Activated CD4-positive, alpha-beta T cell treated with anti-CD3 and anti-CD28 coated beads, Interleukin-2, amount 10 ng/mL, durations not matched to agents 7 days and 5 days (primary cell): Measurements from ENCODE around the gene MAGEA2. TPM values are rescaled to one million over a fixed set of nuclear protein-coding genes. Genes with fewer than 3 reads are reported as not detected.
"Not testable (repeated sequence)": the region's sequence is repeated elsewhere in the genome, so short reads cannot be mapped to it uniquely, and the experiment has no call there.

Experiments used
- CTCF ChIA-PET: fragments of 350-600 bp; sonication (Branson Sonifier 250); formaldehyde crosslinking; loops from one replicate; lab custom pipeline; 2021; ENCODE audit warnings: antibody characterized with exemption; lab: Charles Lee
- POLR2A ChIA-PET: fragments of 350-600 bp; sonication (Branson Sonifier 250); formaldehyde crosslinking; loops from one replicate; lab custom pipeline; 2021; ENCODE audit warnings: antibody characterized with exemption; lab: Charles Lee
- DNase-seq: peaks from one replicate; pipeline ENCODE4 v3.0.0-alpha.2; 2020
- H3K27ac Mint-ChIP-seq: one replicate; pipeline ENCODE4 v1.8.0; 2021; ENCODE audit warnings: mild to moderate bottlenecking, moderate library complexity, mixed read lengths
- H3K27me3 Mint-ChIP-seq: one replicate; pipeline ENCODE4 v1.8.0; 2021; ENCODE audit warnings: mixed read lengths
- H3K36me3 Mint-ChIP-seq: one replicate; pipeline ENCODE4 v1.8.0; 2021; ENCODE audit warnings: low read depth, mixed read lengths
- H3K4me1 Mint-ChIP-seq: one replicate; pipeline ENCODE4 v1.8.0; 2021; ENCODE audit warnings: mixed read lengths
- H3K4me3 Mint-ChIP-seq: one replicate; pipeline ENCODE4 v1.8.0; 2021; ENCODE audit warnings: mild to moderate bottlenecking, moderate library complexity, mixed read lengths
- H3K9me3 Mint-ChIP-seq: one replicate; pipeline ENCODE4 v1.8.0; 2021; ENCODE audit warnings: mixed read lengths
- total RNA-seq, 2 experiments: library from RNA; stranded (reverse); gene quantifications; one replicate each; pipeline ENCODE4 v1.2.3, GENCODE V29; 2021

MAGEA2 gene
- total RNA-seq, 2 experiments from 2014 or later, result not detected

GRCh38 chrX:152735101-152735500, 18.5 kb downstream of the MAGEA2 start:
- Mint-ChIP-seq H3K4me1 (peaks cover 2% of the 10 kb centered on the region), H3K9me3 (no peaks in the 10 kb centered on the region), H3K4me3 (no peak overlapping the region), H3K36me3 (no peaks in the 10 kb centered on the region), H3K27me3 (peaks cover 2% of the 10 kb centered on the region), H3K27ac (no peak overlapping the region)
- ChIA-PET POLR2A (no interaction called here), CTCF (no interaction called here)
- no peak for DNase-seq

GRCh38 chrX:152734143-152734858, 19.3 kb downstream of the MAGEA2 start:
- H3K27ac Mint-ChIP-seq, H3K27me3 Mint-ChIP-seq, CTCF ChIA-PET, H3K4me3 Mint-ChIP-seq, H3K9me3 Mint-ChIP-seq, H3K36me3 Mint-ChIP-seq, POLR2A ChIA-PET, H3K4me1 Mint-ChIP-seq, DNase-seq: not testable (repeated sequence)

GRCh38 chrX:152733261-152733975, 20.2 kb downstream of the MAGEA2 start, which contains the start of the genes CSAG1 and MAGEA12:
Gene CSAG1, minus strand, starts transcription at chrX:152733721. Its CDS starts 1,261 bp downstream, at chrX:152732460.
Gene MAGEA12, plus strand, starts transcription at chrX:152733757. Its CDS starts 2,405 bp downstream, at chrX:152736162.
- H3K4me3 Mint-ChIP-seq, result no peak within 1 kb of the TSS
- CTCF ChIA-PET, result no interaction called here
- no peak within 1 kb of the TSS for H3K27ac Mint-ChIP-seq
- POLR2A ChIA-PET, result no interaction called here
- H3K27me3 Mint-ChIP-seq, result peaks cover 8% of the 10 kb centered on the region
- H3K4me1 Mint-ChIP-seq, result peaks cover 2% of the 10 kb centered on the region
- no peaks in the 10 kb centered on the region for H3K36me3 Mint-ChIP-seq
- DNase-seq, result no peak
- H3K9me3 Mint-ChIP-seq, result no peaks in the 10 kb centered on the region

GRCh38 chrX:152725409-152725808, 28.2 kb downstream of the MAGEA2 start:
- H3K4me3 Mint-ChIP-seq, result no peak overlapping the region
- H3K27ac Mint-ChIP-seq, result no peak overlapping the region
- ChIA-PET POLR2A (no interaction called here), CTCF (interaction anchor here (0.5 kb wide), 1 partner anchor 655 kb away, joined by 3 read pairs; no protein-coding TSS in a partner anchor)
- no peaks in the 10 kb centered on the region for H3K9me3 Mint-ChIP-seq
- H3K36me3 Mint-ChIP-seq, result no peaks in the 10 kb centered on the region
- peaks cover 6% of the 10 kb centered on the region for H3K27me3 Mint-ChIP-seq
- DNase-seq, result no peak
- H3K4me1 Mint-ChIP-seq, result no peaks in the 10 kb centered on the region

GRCh38 chrX:152713815-152714787, 39.5 kb downstream of the MAGEA2 start, which contains the start of gene MAGEA2B:
Gene MAGEA2B, plus strand, starts transcription at chrX:152714628. Its CDS starts 2,479 bp downstream, at chrX:152717107.
- H3K27ac Mint-ChIP-seq, H3K27me3 Mint-ChIP-seq, H3K36me3 Mint-ChIP-seq, H3K4me3 Mint-ChIP-seq, H3K4me1 Mint-ChIP-seq, DNase-seq, POLR2A ChIA-PET, CTCF ChIA-PET, H3K9me3 Mint-ChIP-seq: not testable (repeated sequence)

- H3K36me3 Mint-ChIP-seq, POLR2A ChIA-PET, H3K27ac Mint-ChIP-seq, H3K4me1 Mint-ChIP-seq, H3K27me3 Mint-ChIP-seq, H3K4me3 Mint-ChIP-seq, H3K9me3 Mint-ChIP-seq, DNase-seq, CTCF ChIA-PET: not testable (repeated sequence)
These were observed 40.4 kb downstream of the MAGEA2 start for GRCh38 chrX:152713195-152713594.

GRCh38 chrX:152709173-152709572, 44.5 kb downstream of the MAGEA2 start, which contains the start of gene CSAG2:
Gene CSAG2, minus strand, starts transcription at chrX:152709273. Its CDS starts 161 bp downstream, at chrX:152709112.
- CTCF ChIA-PET, result not testable (repeated sequence)

GRCh38 chrX:152706500-152706899, 47.1 kb downstream of the MAGEA2 start:
- H3K27me3 Mint-ChIP-seq, H3K9me3 Mint-ChIP-seq, CTCF ChIA-PET, H3K27ac Mint-ChIP-seq, POLR2A ChIA-PET, H3K4me1 Mint-ChIP-seq, DNase-seq, H3K36me3 Mint-ChIP-seq, H3K4me3 Mint-ChIP-seq: not testable (repeated sequence)

More at GRCh38 chrX:152709173-152709572, 44.5 kb downstream of the MAGEA2 start, which contains the start of gene CSAG2:
- H3K9me3 Mint-ChIP-seq, POLR2A ChIA-PET, DNase-seq, H3K27ac Mint-ChIP-seq, H3K4me1 Mint-ChIP-seq, H3K36me3 Mint-ChIP-seq, H3K4me3 Mint-ChIP-seq, H3K27me3 Mint-ChIP-seq: not testable (repeated sequence)

- H3K27me3 Mint-ChIP-seq, H3K4me3 Mint-ChIP-seq, H3K4me1 Mint-ChIP-seq, POLR2A ChIA-PET, H3K36me3 Mint-ChIP-seq, H3K27ac Mint-ChIP-seq, CTCF ChIA-PET, H3K9me3 Mint-ChIP-seq, DNase-seq: not testable (repeated sequence)
These were observed 53.3 kb downstream of the MAGEA2 start for GRCh38 chrX:152700390-152700789.

Other genes starting within 250 kb of the MAGEA2 start
- not detected for gene GABRQ, start 115.9 kb downstream of the MAGEA2 start, total RNA-seq
- gene MAGEA3, start 55.0 kb downstream of the MAGEA2 start, total RNA-seq, result not detected
- under 1 TPM in 1 of 2 experiments, not detected in 1; 0.35 TPM for gene CSAG2, start 44.6 kb downstream of the MAGEA2 start, total RNA-seq
- not detected for gene MAGEA2B, start 39.2 kb downstream of the MAGEA2 start, total RNA-seq
- not detected for gene CSAG1, start 20.1 kb downstream of the MAGEA2 start, total RNA-seq
- not detected for gene MAGEA12, start 20.1 kb downstream of the MAGEA2 start, total RNA-seq
- under 1 TPM; 0.35 to 0.62 TPM for gene CSAG3, start 5.4 kb upstream of the MAGEA2 start, total RNA-seq
- not detected for gene MAGEA6, start 15.8 kb upstream of the MAGEA2 start, total RNA-seq
- gene CETN2, start 76.9 kb upstream of the MAGEA2 start, total RNA-seq, result 10 to 100 TPM in 1 of 2 experiments, 1 to 10 TPM in 1; 9.7 to 12.5 TPM
- gene NSDHL, start 77.2 kb upstream of the MAGEA2 start, total RNA-seq, result 10 to 100 TPM; 13.9 TPM
- 1 to 10 TPM; 1.0 to 1.6 TPM for gene ZNF185, start 144.2 kb upstream of the MAGEA2 start, total RNA-seq
- under 1 TPM; 0.06 to 0.10 TPM for gene PNMA5, start 240.3 kb upstream of the MAGEA2 start, total RNA-seq